Breast epithelium (tissue), 4 donors: ENCODE data around the gene MZB1. TPM values are rescaled to one million over a fixed set of nuclear protein-coding genes. Genes with fewer than 3 reads are reported as not detected.

ENCODE experiments used
- DNase-seq, 2 donors: peaks; one replicate each; pipeline ENCODE4 v3.0.0-alpha.2; 2019; ENCODE audit warnings: low spot score in 2 of 2
- H3K27ac ChIP-seq, 2 donors: fragments of 200-600 bp; sonication (generic) in 1 of 2; one replicate each; pipeline ENCODE4 v1.5.1; 2016 to 2019; ENCODE audit warnings: mild to moderate bottlenecking in 1 of 2
- H3K27me3 ChIP-seq, 2 donors: fragments of 200-600 bp; sonication (generic) in 1 of 2; one replicate each; pipeline versions ENCODE4 v1.5.1 to v1.6.0; 2017 to 2019; ENCODE audit warnings: control low read depth in 1 of 2, mild to moderate bottlenecking in 1 of 2
- H3K36me3 ChIP-seq: fragments of 200-600 bp; one replicate; pipeline ENCODE4 v1.5.1; 2019
- H3K4me1 ChIP-seq, 2 donors: fragments of 200-600 bp; sonication (generic); one replicate each; pipeline ENCODE4 v1.5.1; 2016 to 2019; ENCODE audit warnings: control low read depth in 1 of 2
- H3K4me3 ChIP-seq, 3 donors: fragments of 200-600 bp; sonication (generic); 1 replicate in 2 of 3; 2 replicates in 1 of 3; pipeline ENCODE4 v1.5.1; 2016 to 2019; ENCODE audit warnings: mild to moderate bottlenecking in 3 of 3, moderate library complexity in 2 of 3
- H3K9me3 ChIP-seq, 2 donors: fragments of 200-600 bp; sonication (generic) in 1 of 2; one replicate each; pipeline ENCODE4 v1.5.1; 2016 to 2019; ENCODE audit warnings: control low read depth in 1 of 2
- CTCF ChIP-seq, 3 donors: fragments of 450-650 bp; IDR thresholded peaks; one replicate each; pipeline ENCODE4 v1.5.1; 2016 to 2017; ENCODE audit warnings: antibody characterized with exemption in 3 of 3, mild to moderate bottlenecking in 3 of 3, moderate library complexity in 3 of 3
- POLR2A ChIP-seq: fragments of 450-650 bp; IDR thresholded peaks from one replicate; pipeline ENCODE4 v1.6.1; 2016; ENCODE audit warnings: antibody characterized with exemption, mild to moderate bottlenecking, moderate library complexity
- POLR2AphosphoS5 ChIP-seq, 3 donors: sonication (generic); formaldehyde crosslinking; IDR thresholded peaks; one replicate each; pipeline ENCODE4 v1.6.1; 2017; ENCODE audit warnings: antibody characterized with exemption in 3 of 3
- intact Hi-C: fragments of 100-400 bp; cut with DNase I; formaldehyde crosslinking; loops from one replicate; pipeline ENCODE4 v1.15.1; 2023; ENCODE audit warnings: low total_unique reads
- total RNA-seq, 3 donors: library from RNA; depleted of rRNA; stranded (reverse); fragments of >200 nt; gene quantifications; one replicate each; pipeline ENCODE4 v1.1.0, GENCODE V29; 2016

Gene MZB1
- total RNA-seq, 3 donors from 2014 or later, result 8.6 to 35.4 TPM; not detected in 1

- no peak overlapping the region for H3K4me3 ChIP-seq
- TF ChIP-seq POLR2AphosphoS5 (IDR thresholded peaks at IDR 0.05) (no peak), POLR2A (no peak), CTCF (IDR thresholded peaks at IDR 0.05) (no peak)
- intact Hi-C loops, result no loop called here
- H3K4me1 ChIP-seq, result no peaks in the 10 kb centered on the region
- no peak for DNase-seq
- no peaks in the 10 kb centered on the region for H3K27me3 ChIP-seq
- no peaks in the 10 kb centered on the region for H3K9me3 ChIP-seq
- H3K36me3 ChIP-seq, result no peaks in the 10 kb centered on the region
- no peak overlapping the region for H3K27ac ChIP-seq
These were observed 40.3 kb upstream of the MZB1 start for GRCh38 chr5:139430015-139430414.

GRCh38 chr5:139426203-139426885 lies 36.6 kb upstream of the MZB1 start:
- DNase-seq, result no peak
- Histone ChIP-seq H3K27me3 (no peaks in the 10 kb centered on the region), H3K36me3 (no peaks in the 10 kb centered on the region), H3K27ac (no peak overlapping the region), H3K4me1 (no peaks in the 10 kb centered on the region), H3K9me3 (no peaks in the 10 kb centered on the region), H3K4me3 (no peak overlapping the region)
- intact Hi-C loops, result no loop called here
- TF ChIP-seq POLR2A, result no peak
- no peak for TF ChIP-seq POLR2AphosphoS5 (IDR thresholded peaks at IDR 0.05)

GRCh38 chr5:139425497-139425896 lies 35.8 kb upstream of the MZB1 start:
- DNase-seq, result no peak
- Histone ChIP-seq H3K9me3 (no peaks in the 10 kb centered on the region), H3K4me3 (no peak overlapping the region), H3K27me3 (no peaks in the 10 kb centered on the region), H3K27ac (no peak overlapping the region), H3K4me1 (no peaks in the 10 kb centered on the region), H3K36me3 (no peaks in the 10 kb centered on the region)
- TF ChIP-seq CTCF (IDR thresholded peaks at IDR 0.05) (no peak), POLR2AphosphoS5 (IDR thresholded peaks at IDR 0.05) (no peak), POLR2A (no peak)
- intact Hi-C loops, result no loop called here

GRCh38 chr5:139422307-139422893 lies 32.7 kb upstream of the MZB1 start:
- Histone ChIP-seq H3K4me1 (no peaks in the 10 kb centered on the region), H3K27ac (no peak overlapping the region), H3K36me3 (no peaks in the 10 kb centered on the region), H3K27me3 (no peaks in the 10 kb centered on the region), H3K9me3 (no peaks in the 10 kb centered on the region), H3K4me3 (no peak overlapping the region)
- intact Hi-C loops, result no loop called here
- TF ChIP-seq POLR2AphosphoS5 (IDR thresholded peaks at IDR 0.05) (no peak), CTCF (IDR thresholded peaks at IDR 0.05) (peak; percentile 61 to 82 (median 79)), POLR2A (no peak)
- DNase-seq, result no peak

GRCh38 chr5:139419226-139420192 lies 29.8 kb upstream of the MZB1 start:
- Histone ChIP-seq H3K4me1 (peaks cover 4 to 11% of the 10 kb centered on the region in 2 donors), H3K27ac (peak overlapping the region in 1 of 2 donors; percentile 32)
- intact Hi-C loops, result loop anchor here (5.0 kb wide), 1 partner anchor 98 kb away; no protein-coding TSS in a partner anchor

More at GRCh38 chr5:139419226-139420192, 29.8 kb upstream of the MZB1 start:
- DNase-seq, result no peak
- H3K9me3 ChIP-seq, result no peaks in the 10 kb centered on the region
- H3K36me3 ChIP-seq, result no peaks in the 10 kb centered on the region
- no peak for TF ChIP-seq POLR2AphosphoS5 (IDR thresholded peaks at IDR 0.05)
- TF ChIP-seq CTCF (IDR thresholded peaks at IDR 0.05), result no peak
- TF ChIP-seq POLR2A, result no peak
- no peaks in the 10 kb centered on the region for H3K27me3 ChIP-seq
- H3K4me3 ChIP-seq, result no peak overlapping the region
